H1 (cell line): Measurements from ENCODE around the gene LRRK1. TPM values are rescaled to one million over a fixed set of nuclear protein-coding genes. Genes with fewer than 3 reads are reported as not detected.

ENCODE experiments used
- SAP30 ChIP-seq: fragments of 300-600 bp; sonication (generic); IDR thresholded peaks from 2 replicates; pipeline ENCODE4 v1.7.1; 2012; ENCODE audit warnings: low read length, moderate library complexity, mild to moderate bottlenecking, inconsistent platforms; ENCODE audit not compliant: insufficient read depth, insufficient replicate concordance
- polyA plus RNA-seq, 7 experiments: library from polyadenylated mRNA; depleted of rRNA in 3 of 7; stranded (reverse) in 5 of 7; unstranded in 2 of 7; fragments of >200 nt in 5 of 7; fragments of 200-250 nt in 2 of 7; gene quantifications; 1 replicate in 5 of 7; 2 replicates in 1 of 7; 4 replicates in 1 of 7; pipeline versions ENCODE4 v1.2.1 to v1.2.3, GENCODE V29; 2011 to 2013; ENCODE audit warnings: missing spikeins in 2 of 7, mixed read lengths in 2 of 7
- total RNA-seq: library from RNA; stranded (reverse); fragmentation: NEBNext Ultra II Directional; extraction: Animal tissue kit (Norgen Biotek cat#: 25700); gene quantifications from 2 replicates; pipeline ENCODE4 v1.2.1, GENCODE V29; 2021

Gene LRRK1
- total and polyA plus RNA-seq, 2 of the 8 experiments (the other 6 are each of a cell fraction or from before 2014, with no cell fraction given): 1.2 to 3.6 TPM

- TF ChIP-seq SAP30: no peak
Measured at GRCh38 chr15:101052681-101053121, 133.5 kb downstream of the LRRK1 start (continued).
